K562 (cell line): Measurements from ENCODE around the gene SERTAD4.

Experiments used
- ARNT ChIP-seq, 2 experiments: fragments of 450-650 bp; IDR thresholded peaks; 2 replicates each; pipeline ENCODE4 v1.6.1; 2016; ENCODE audit warnings: mild to moderate bottlenecking in 1 of 2
- ATF2 ChIP-seq: sonication (generic); formaldehyde crosslinking; IDR thresholded peaks from 2 replicates; pipeline ENCODE4 v1.8.1; 2022; ENCODE audit warnings: missing genetic modification reagents
- BHLHE40 ChIP-seq: IDR thresholded peaks from 2 replicates; pipeline ENCODE4 v1.6.1; 2011; ENCODE audit warnings: low read length, improper control_type of control experiment
- CBX3 ChIP-seq, 2 experiments: IDR thresholded peaks; 1 replicate in 1 of 2; 2 replicates in 1 of 2; pipeline ENCODE4 v1.6.1; 2012; ENCODE audit warnings: inconsistent platforms in 2 of 2, low read length in 2 of 2, borderline replicate concordance in 1 of 2, control low read depth in 1 of 2
- CTCF ChIP-seq, 3 experiments: IDR thresholded peaks in 2 of 3; conservative IDR thresholded peaks in 1 of 3; 2 replicates each; pipeline ENCODE4 v1.5.1; 2011 to 2012; ENCODE audit warnings: low read length in 3 of 3, mild to moderate bottlenecking in 3 of 3, control low read depth in 2 of 3, improper control_type of control experiment in 1 of 3, inconsistent platforms in 1 of 3, low read depth in 1 of 3, mixed read lengths in 1 of 3, moderate library complexity in 1 of 3; ENCODE audit not compliant: insufficient read depth in 2 of 3
- FOXP4 ChIP-seq: sonication (generic); formaldehyde crosslinking; IDR thresholded peaks from 2 replicates; pipeline ENCODE4 v1.8.0; 2022; ENCODE audit warnings: mild to moderate bottlenecking, missing genetic modification reagents, borderline replicate concordance
- MAFG ChIP-seq: fragments of 450-650 bp; conservative IDR thresholded peaks from 2 replicates; pipeline ENCODE4 v1.6.1; 2016; ENCODE audit warnings: missing genetic modification characterization, missing compliant biosample characterization
- NFYB ChIP-seq: IDR thresholded peaks from 2 replicates; pipeline ENCODE4 v1.6.1; 2011; ENCODE audit warnings: mild to moderate bottlenecking, moderate library complexity; ENCODE audit not compliant: insufficient read length; ENCODE audit errors: extremely low read depth
- SREBF2 ChIP-seq: sonication (generic); formaldehyde crosslinking; IDR thresholded peaks from 2 replicates; pipeline ENCODE4 v1.4.0; 2020; ENCODE audit warnings: mild to moderate bottlenecking, missing genetic modification reagents
- ZBTB2 ChIP-seq: fragments of 450-650 bp; IDR thresholded peaks from 2 replicates; pipeline ENCODE4 v1.6.1; 2016; ENCODE audit warnings: antibody characterized with exemption
- ZNF197 ChIP-seq: fragments of 200-800 bp; sonication (Bioruptor generic); IDR thresholded peaks from 2 replicates; pipeline ENCODE4 v1.6.1; 2016; ENCODE audit warnings: low read depth, missing genetic modification characterization, missing compliant biosample characterization
- ZNF609 ChIP-seq: sonication (generic); formaldehyde crosslinking; IDR thresholded peaks from 2 replicates; pipeline ENCODE4 v1.8.1; 2023; ENCODE audit warnings: missing genetic modification reagents, mild to moderate bottlenecking, borderline replicate concordance
- TF ChIP-seq, protein P1 (sequence below): sonication (generic); formaldehyde crosslinking; IDR thresholded peaks from 2 replicates; pipeline ENCODE4 v1.9.0; 2022; ENCODE audit warnings: mild to moderate bottlenecking, missing genetic modification reagents

DNA sequence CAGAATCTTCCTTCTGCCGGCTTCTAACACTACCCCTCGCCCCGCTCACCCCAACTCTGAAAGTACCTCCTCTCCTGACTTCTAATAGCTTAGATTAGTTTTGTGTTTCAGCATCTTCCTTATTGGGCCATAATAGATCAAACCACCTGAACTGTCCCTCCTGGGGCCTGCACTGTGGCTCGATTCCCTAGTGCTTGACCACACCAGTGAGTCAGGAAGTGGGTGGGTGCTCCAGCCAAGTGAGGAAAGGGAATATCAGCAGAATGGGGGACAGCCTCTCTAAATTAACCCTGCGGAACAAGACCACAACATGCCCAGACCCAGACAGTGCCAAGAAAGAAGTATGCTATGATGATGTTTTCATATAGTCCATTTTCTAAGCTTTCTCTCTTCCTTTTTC, 8.5 kb downstream of the SERTAD4 start:
- TF ChIP-seq NFYB = no peak
- no peak for TF ChIP-seq CBX3 (IDR thresholded peaks at IDR 0.05; ENCODE audit: borderline replicate concordance in 1 of 2, low read length in 2 of 2)
- TF ChIP-seq ATF2 = no peak
- no peak for TF ChIP-seq ZBTB2
- no peak for TF ChIP-seq MAFG (tag)
- TF ChIP-seq, protein P1, sequence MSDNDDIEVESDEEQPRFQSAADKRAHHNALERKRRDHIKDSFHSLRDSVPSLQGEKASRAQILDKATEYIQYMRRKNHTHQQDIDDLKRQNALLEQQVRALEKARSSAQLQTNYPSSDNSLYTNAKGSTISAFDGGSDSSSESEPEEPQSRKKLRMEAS (CRISPR knock-in tag) = no peak
- TF ChIP-seq ZNF197 (CRISPR knock-in tag) = no peak
- TF ChIP-seq FOXP4 (CRISPR knock-in tag) = no peak
- TF ChIP-seq BHLHE40 = no peak
- no peak for TF ChIP-seq ARNT (IDR thresholded peaks at IDR 0.05)
- TF ChIP-seq CTCF (IDR thresholded peaks at IDR 0.05 in 2 of 3, conservative IDR thresholded peaks at IDR 0.05 in 1 of 3; ENCODE audit: insufficient read depth in 2 of 3, low read depth in 1 of 3, low read length in 3 of 3) = no peak
- TF ChIP-seq ZNF609 = no peak
- no peak for TF ChIP-seq SREBF2 (CRISPR knock-in tag)
